Pancreas (tissue), 10 donors: Measurements from ENCODE around the gene CRYZ. TPM values are rescaled to one million over a fixed set of nuclear protein-coding genes. Genes with fewer than 3 reads are reported as not detected.

Experiments used
- ATAC-seq, 4 donors: fragments of 200-7000 bp; cut with Tn5 transposase; one replicate each; pipeline versions ENCODE4 v1.8.0 to v1.9.1; 2020; ENCODE audit warnings: mild to moderate bottlenecking in 4 of 4, moderate library complexity in 4 of 4
- DNase-seq, 6 donors: peaks; one replicate each; pipeline ENCODE4 v3.0.0-alpha.2; 2020
- FAIRE-seq: peaks from 2 replicates; lab custom pipeline; 2012; peaks lifted over from hg19 to GRCh38; lab: Jason Lieb, UNC
- H3K27ac ChIP-seq, 4 donors: fragments of 200-600 bp; sonication (generic); 1 replicate in 3 of 4; 2 replicates in 1 of 4; pipeline versions ENCODE4 v1.5.0 to v1.8.0; 2020
- H3K27me3 ChIP-seq, 4 donors: fragments of 200-600 bp; one replicate each; pipeline ENCODE4 v1.8.0; 2021
- H3K36me3 ChIP-seq, 3 donors: fragments of 200-600 bp; sonication (generic) in 1 of 3; one replicate each; pipeline versions ENCODE4 v1.5.0 to v1.8.0; 2020 to 2021
- H3K4me1 ChIP-seq, 3 donors: fragments of 200-600 bp; one replicate each; pipeline ENCODE4 v1.8.0; 2021
- H3K4me3 ChIP-seq, 4 donors: fragments of 200-600 bp; sonication (generic) in 2 of 4; one replicate each; pipeline versions ENCODE4 v1.5.0 to v1.8.0; 2020 to 2021
- H3K9me3 ChIP-seq, 4 donors: fragments of 200-600 bp; one replicate each; pipeline ENCODE4 v1.8.0; 2021
- WGBS, 2 donors: extraction: QIAGEN DNeasy Blood & Tissue Kit; methylation state at CpG; one replicate each; pipeline ENCODE4 v1.1.7; 2013; 5-methylcytosine and 5-hydroxymethylcytosine counted together
- intact Hi-C, 3 donors: fragments of 100-400 bp; cut with DNase I; formaldehyde crosslinking; loops; one replicate each; pipeline versions ENCODE4 v1.11.1 to v1.14.2; 2022
- polyA plus RNA-seq, 2 donors: library from polyadenylated mRNA; stranded (reverse); fragments of 200-250 nt; gene quantifications; one replicate each; pipeline ENCODE4 v1.2.3, GENCODE V29; 2013
- total RNA-seq, 6 donors: library from RNA; stranded (reverse); fragmentation: NEBNext Ultra II Directional in 4 of 6; extraction: Animal tissue kit (Norgen Biotek cat#: 25700) in 4 of 6; gene quantifications; one replicate each; pipeline versions ENCODE4 v1.2.1 to v1.2.4, GENCODE V29; 2021 to 2023
- TF ChIP-seq, protein P1 (sequence below), 4 donors: fragments of 200-600 bp; sonication (generic) in 3 of 4; IDR thresholded peaks; one replicate each; pipeline versions ENCODE4 v1.5.0 to v1.8.0; 2021; ENCODE audit warnings: antibody characterized with exemption in 4 of 4
- donor health status: healthy with polysubstance abuse.
- donor health status: DM: no; HTN: no; CAD: no; lungs with moderate emphysema.
- donor health status: DM: no; HTN: no; CAD: no.
- donor health status: control.
- donor health status: control.
- donor health status: Bipolar disorder and iron deficiency.
- donor health status: DM: yes; HTN: yes; CAD: no.
- donor health status: DM: no; HTN: no; CAD: no.
- donor health status: DM: no; HTN: no; CAD: no.
- donor health status: DM: yes; HTN: yes; CAD: no.

CRYZ gene
- total and polyA plus RNA-seq, 8 donors: 38.3 to 71.6 (median 54.9) TPM

DNA sequence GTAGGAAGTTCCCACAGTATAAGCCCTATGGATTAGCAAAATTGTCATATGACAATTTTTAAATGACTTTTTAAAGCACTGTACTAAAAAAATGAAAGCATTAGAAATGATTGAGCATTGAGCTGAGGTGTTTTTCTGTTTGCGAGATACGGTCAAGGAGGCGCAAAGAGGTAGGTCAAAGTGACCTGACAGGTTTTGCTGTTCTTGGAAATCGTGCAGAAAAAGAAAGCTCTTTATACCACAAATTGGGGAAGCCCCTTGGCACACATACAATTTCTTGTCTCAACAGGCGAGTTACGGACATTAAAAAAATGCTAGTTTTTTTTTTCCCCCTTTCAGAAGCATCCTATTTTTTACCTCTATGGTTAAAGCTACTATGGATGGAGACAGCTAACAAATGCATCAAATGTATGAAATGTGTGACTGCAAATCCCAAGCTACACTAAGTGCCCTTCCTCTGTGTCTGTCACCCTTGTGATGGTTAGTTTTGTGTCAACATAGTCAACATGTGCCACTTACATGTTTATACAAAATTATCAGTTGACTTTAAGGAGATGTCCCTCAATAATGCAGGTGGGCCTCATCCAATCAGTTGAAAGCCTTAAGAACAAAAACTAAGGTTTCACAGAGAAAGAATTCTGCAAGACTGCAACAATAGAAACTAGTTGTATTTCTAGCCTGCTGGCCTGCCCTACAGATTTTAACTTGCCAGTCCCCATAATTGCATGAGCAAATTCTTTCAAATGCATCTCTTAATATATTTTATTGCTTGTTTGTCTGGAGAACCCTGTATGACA lies 29.3 kb downstream of the CRYZ start:
- intact Hi-C loops: no loop called here
- no peaks in the 10 kb centered on the region for H3K4me1 ChIP-seq
- WGBS, 2 donors: 82 to 85% methylated on average over 6 of the region's 6 CpGs
- H3K27ac ChIP-seq: no peak overlapping the region
- FAIRE-seq (no peak), DNase-seq (no peak), ATAC-seq (no peak)
- no peaks in the 10 kb centered on the region for H3K27me3 ChIP-seq
- peaks cover 0 to 57% (median 6%) of the 10 kb centered on the region in 3 donors for H3K36me3 ChIP-seq
- TF ChIP-seq, protein P1, sequence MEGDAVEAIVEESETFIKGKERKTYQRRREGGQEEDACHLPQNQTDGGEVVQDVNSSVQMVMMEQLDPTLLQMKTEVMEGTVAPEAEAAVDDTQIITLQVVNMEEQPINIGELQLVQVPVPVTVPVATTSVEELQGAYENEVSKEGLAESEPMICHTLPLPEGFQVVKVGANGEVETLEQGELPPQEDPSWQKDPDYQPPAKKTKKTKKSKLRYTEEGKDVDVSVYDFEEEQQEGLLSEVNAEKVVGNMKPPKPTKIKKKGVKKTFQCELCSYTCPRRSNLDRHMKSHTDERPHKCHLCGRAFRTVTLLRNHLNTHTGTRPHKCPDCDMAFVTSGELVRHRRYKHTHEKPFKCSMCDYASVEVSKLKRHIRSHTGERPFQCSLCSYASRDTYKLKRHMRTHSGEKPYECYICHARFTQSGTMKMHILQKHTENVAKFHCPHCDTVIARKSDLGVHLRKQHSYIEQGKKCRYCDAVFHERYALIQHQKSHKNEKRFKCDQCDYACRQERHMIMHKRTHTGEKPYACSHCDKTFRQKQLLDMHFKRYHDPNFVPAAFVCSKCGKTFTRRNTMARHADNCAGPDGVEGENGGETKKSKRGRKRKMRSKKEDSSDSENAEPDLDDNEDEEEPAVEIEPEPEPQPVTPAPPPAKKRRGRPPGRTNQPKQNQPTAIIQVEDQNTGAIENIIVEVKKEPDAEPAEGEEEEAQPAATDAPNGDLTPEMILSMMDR (IDR thresholded peaks at IDR 0.05): no peak
- H3K4me3 ChIP-seq: no peak overlapping the region
- no peaks in the 10 kb centered on the region for H3K9me3 ChIP-seq

DNA sequence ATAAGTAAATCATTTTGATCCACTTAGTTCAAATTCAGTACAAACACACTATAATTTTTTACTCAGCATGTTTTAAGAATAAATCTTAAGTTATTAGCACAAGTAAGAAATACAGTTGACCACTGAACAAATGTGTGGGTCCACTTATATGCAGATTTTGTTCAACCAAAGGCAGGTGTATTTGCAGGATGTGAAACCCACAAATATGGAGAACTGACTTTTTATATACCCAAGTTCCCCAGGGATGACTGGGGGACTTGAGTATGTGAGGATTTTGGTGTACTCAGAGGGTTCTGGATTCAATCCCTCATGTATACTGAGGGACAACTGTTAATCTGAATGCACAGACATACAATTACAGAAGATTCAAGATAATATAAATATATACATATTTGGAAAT lies 33.5 kb downstream of the CRYZ start:
- FAIRE-seq (no peak), ATAC-seq (no peak), DNase-seq (no peak)
- TF ChIP-seq, protein P1 (IDR thresholded peaks at IDR 0.05): no peak
- intact Hi-C loops: no loop called here
- Histone ChIP-seq H3K4me1 (no peaks in the 10 kb centered on the region), H3K9me3 (no peaks in the 10 kb centered on the region), H3K27ac (no peak overlapping the region), H3K27me3 (no peaks in the 10 kb centered on the region), H3K36me3 (peaks cover 0 to 17% (median 0%) of the 10 kb centered on the region in 3 donors), H3K4me3 (no peak overlapping the region)

DNA sequence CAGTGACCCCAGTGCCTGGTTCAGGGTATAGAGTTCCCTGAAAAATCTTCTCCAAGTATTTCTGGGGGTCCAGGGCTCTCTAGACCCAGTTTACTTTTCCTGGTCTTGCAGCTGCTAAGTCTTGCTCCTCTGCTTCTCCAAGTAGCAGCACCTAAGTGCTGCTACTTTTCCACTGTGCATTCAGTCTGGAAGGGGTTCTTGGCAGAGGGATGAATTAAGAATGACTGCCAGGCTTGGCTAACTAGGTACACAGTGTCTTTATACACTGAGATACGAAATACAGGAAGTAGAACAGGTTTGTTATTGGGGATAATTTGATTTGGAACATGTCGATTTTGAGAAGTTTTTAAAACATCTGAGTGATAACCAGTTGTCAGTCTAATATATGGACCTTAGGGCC lies 35.0 kb downstream of the CRYZ start:
- TF ChIP-seq, protein P1 (IDR thresholded peaks at IDR 0.05): no peak
- no peak for ATAC-seq
- intact Hi-C loops: no loop called here

DNA sequence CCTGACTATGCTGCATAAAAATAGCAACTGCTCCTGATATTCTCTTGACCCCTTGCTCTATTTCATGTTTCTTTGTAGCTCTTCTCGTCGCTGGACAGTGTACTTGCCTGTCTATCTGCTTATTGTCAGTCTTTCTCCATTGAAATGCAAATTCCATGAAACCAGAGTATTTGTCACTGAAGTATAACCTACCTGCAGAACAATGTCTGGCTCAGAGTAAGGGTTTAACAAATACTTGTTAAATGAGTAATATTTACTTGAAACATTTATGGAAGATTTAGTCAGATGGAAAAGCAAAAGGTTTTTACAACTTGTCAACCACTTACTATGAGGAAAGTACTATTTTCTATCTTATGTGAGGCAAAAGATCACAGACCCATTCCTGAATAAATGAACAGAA lies 39.4 kb downstream of the CRYZ start:
- Histone ChIP-seq H3K27me3 (no peaks in the 10 kb centered on the region), H3K27ac (no peak overlapping the region), H3K4me1 (peaks cover 0 to 7% (median 3%) of the 10 kb centered on the region in 3 donors), H3K36me3 (no peaks in the 10 kb centered on the region), H3K9me3 (no peaks in the 10 kb centered on the region), H3K4me3 (no peak overlapping the region)
- DNase-seq (no peak), ATAC-seq (no peak), FAIRE-seq (no peak)
- TF ChIP-seq, protein P1 (IDR thresholded peaks at IDR 0.05): no peak
- 86 to 91% methylated on average over 2 of the region's 2 CpGs for WGBS, 2 donors
- intact Hi-C loops: no loop called here

More for the DNA sequence above, 35.0 kb downstream of the CRYZ start:
- Histone ChIP-seq H3K36me3 (peaks cover 0 to 5% (median 0%) of the 10 kb centered on the region in 3 donors), H3K4me1 (no peaks in the 10 kb centered on the region), H3K9me3 (no peaks in the 10 kb centered on the region), H3K4me3 (no peak overlapping the region), H3K27ac (no peak overlapping the region), H3K27me3 (no peaks in the 10 kb centered on the region)
- FAIRE-seq (no peak), DNase-seq (no peak)
- 49 to 56% methylated on average over 2 of the region's 2 CpGs for WGBS, 2 donors

DNA sequence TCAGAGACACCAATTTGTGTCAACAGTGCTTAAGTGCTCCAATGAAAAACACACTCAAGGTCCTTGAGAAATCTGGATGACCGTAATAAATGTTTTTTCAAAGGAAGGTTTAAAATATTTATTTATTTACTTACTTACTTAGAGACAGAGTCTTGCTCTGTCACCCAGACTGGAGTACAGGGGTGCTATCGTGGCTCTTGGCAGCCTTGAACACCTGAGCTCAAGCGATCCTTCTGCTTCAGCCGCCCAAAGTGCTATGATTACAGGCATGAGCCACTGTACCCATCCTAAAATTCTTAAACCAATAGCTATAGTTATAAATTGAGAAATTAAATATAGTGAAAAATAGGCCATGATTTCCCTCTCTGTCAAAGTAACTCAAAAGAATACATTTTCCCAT lies 41.9 kb downstream of the CRYZ start:
- H3K27me3 ChIP-seq: no peaks in the 10 kb centered on the region
- DNase-seq (no peak), ATAC-seq (no peak), FAIRE-seq (no peak)
- peaks cover 0 to 7% (median 3%) of the 10 kb centered on the region in 3 donors for H3K4me1 ChIP-seq
- no peaks in the 10 kb centered on the region for H3K36me3 ChIP-seq
- intact Hi-C loops: no loop called here
- TF ChIP-seq, protein P1 (IDR thresholded peaks at IDR 0.05): no peak
- no peak overlapping the region for H3K4me3 ChIP-seq
- 48 to 52% methylated on average over 4 of the region's 4 CpGs for WGBS, 2 donors
- H3K27ac ChIP-seq: no peak overlapping the region
- H3K9me3 ChIP-seq: no peaks in the 10 kb centered on the region
